Vagina (tissue), 2 donors: ENCODE results near the gene ATXN1.

Experiments used
- CTCF ChIP-seq, 3 experiments: fragments of 450-650 bp in 2 of 3; fragments of 200-600 bp in 1 of 3; sonication (generic) in 1 of 3; IDR thresholded peaks; one replicate each; pipeline ENCODE4 v1.5.1; 2017 to 2019; ENCODE audit warnings: antibody characterized with exemption in 3 of 3, mild to moderate bottlenecking in 2 of 3, moderate library complexity in 2 of 3
- POLR2A ChIP-seq, 2 donors: fragments of 450-650 bp; IDR thresholded peaks; one replicate each; pipeline ENCODE4 v1.6.1; 2017; ENCODE audit warnings: antibody characterized with exemption in 2 of 2, mild to moderate bottlenecking in 2 of 2, moderate library complexity in 2 of 2
- POLR2AphosphoS5 ChIP-seq, 2 donors: sonication (generic); formaldehyde crosslinking; IDR thresholded peaks; one replicate each; pipeline ENCODE4 v1.9.0; 2017; ENCODE audit warnings: antibody characterized with exemption in 2 of 2, mild to moderate bottlenecking in 2 of 2, low read depth in 1 of 2; ENCODE audit not compliant: insufficient read depth in 1 of 2

DNA sequence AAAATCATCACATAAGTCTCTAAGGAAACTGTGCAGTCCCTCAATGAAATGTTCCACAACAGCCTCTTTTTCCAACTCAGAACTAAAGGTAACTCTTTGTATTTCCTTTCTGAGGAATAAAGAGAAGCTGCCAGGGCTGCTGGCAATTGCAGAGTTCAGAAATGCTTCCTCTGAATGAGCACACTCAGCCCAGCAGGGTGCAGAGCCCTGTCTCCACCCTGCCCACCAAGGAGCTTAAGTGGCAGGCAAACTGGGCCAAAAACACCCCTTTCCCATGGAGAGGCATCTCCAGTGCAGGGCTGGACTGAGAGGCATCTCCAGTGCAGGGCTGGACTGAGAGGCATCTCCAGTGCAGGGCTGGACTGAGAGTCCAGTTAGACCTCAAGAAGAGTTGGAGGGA, 267.5 kb downstream of the ATXN1 start:
- no peak for TF ChIP-seq CTCF (IDR thresholded peaks at IDR 0.05)
- no peak for TF ChIP-seq POLR2A (IDR thresholded peaks at IDR 0.05)
- no peak for TF ChIP-seq POLR2AphosphoS5 (IDR thresholded peaks at IDR 0.05; ENCODE audit: insufficient read depth in 1 of 2, low read depth in 1 of 2)
